Upper lobe of left lung (tissue), 6 donors: ENCODE results near the gene UGGT2. TPM values are rescaled to one million over a fixed set of nuclear protein-coding genes. Genes with fewer than 3 reads are reported as not detected.
A peak's percentile ranks its signal among the peaks of the same experiment; 100 is the strongest.
"Not testable (repeated sequence)": the region's sequence is repeated elsewhere in the genome, so short reads cannot be mapped to it uniquely, and the experiment has no call there.

ENCODE experiments used
- ATAC-seq, 2 donors: fragments of 200-7000 bp; cut with Tn5 transposase; one replicate each; pipeline ENCODE4 v1.9.1; 2022; ENCODE audit warnings: mild to moderate bottlenecking in 2 of 2, moderate library complexity in 2 of 2; ENCODE audit not compliant: low FRiP score in 2 of 2
- DNase-seq, 2 donors: peaks; one replicate each; pipeline ENCODE4 v3.0.0-alpha.2; 2019 to 2020
- H3K27ac ChIP-seq, 4 donors: fragments of 200-600 bp; sonication (generic); one replicate each; pipeline ENCODE4 v1.5.1; 2016 to 2019
- H3K27me3 ChIP-seq, 4 donors: fragments of 200-600 bp; sonication (generic); one replicate each; pipeline ENCODE4 v1.5.1; 2017 to 2019
- H3K36me3 ChIP-seq, 4 donors: fragments of 200-600 bp; sonication (generic); one replicate each; pipeline ENCODE4 v1.5.1; 2016 to 2019
- H3K4me1 ChIP-seq, 4 donors: fragments of 200-600 bp; sonication (generic); one replicate each; pipeline ENCODE4 v1.5.1; 2018 to 2019
- H3K4me3 ChIP-seq, 4 donors: fragments of 200-600 bp; sonication (generic); one replicate each; pipeline ENCODE4 v1.5.1; 2017 to 2019; ENCODE audit warnings: mild to moderate bottlenecking in 2 of 4, moderate library complexity in 1 of 4
- H3K9me3 ChIP-seq, 4 donors: fragments of 200-600 bp; sonication (generic); one replicate each; pipeline ENCODE4 v1.5.1; 2018 to 2019
- EP300 ChIP-seq, 4 donors: sonication (generic); formaldehyde crosslinking; IDR thresholded peaks; one replicate each; pipeline ENCODE4 v1.5.1; 2017; ENCODE audit warnings: antibody characterized with exemption in 4 of 4, control low read depth in 2 of 4
- POLR2A ChIP-seq, 4 donors: fragments of 450-650 bp; IDR thresholded peaks; one replicate each; pipeline ENCODE4 v1.5.1; 2016 to 2017; ENCODE audit warnings: antibody characterized with exemption in 4 of 4, mild to moderate bottlenecking in 2 of 4
- POLR2AphosphoS5 ChIP-seq, 2 donors: sonication (generic); formaldehyde crosslinking; IDR thresholded peaks; one replicate each; pipeline ENCODE4 v1.5.1; 2017; ENCODE audit warnings: antibody characterized with exemption in 2 of 2
- WGBS, 2 donors: methylation state at CpG; one replicate each; pipeline ENCODE4 v1.1.5; 2017 to 2018; 5-methylcytosine and 5-hydroxymethylcytosine counted together
- total RNA-seq, 6 donors: library from RNA; depleted of rRNA in 4 of 6; stranded (reverse); fragments of >200 nt in 4 of 6; gene quantifications; one replicate each; pipeline versions ENCODE4 v1.1.0 to v1.2.1, GENCODE V29; 2016 to 2021
- TF ChIP-seq, protein P1 (sequence below), 6 experiments: fragments of 450-650 bp in 4 of 6; fragments of 200-600 bp in 2 of 6; sonication (generic) in 2 of 6; IDR thresholded peaks; one replicate each; pipeline ENCODE4 v1.5.1; 2016 to 2019; ENCODE audit warnings: antibody characterized with exemption in 6 of 6
- donor health status: DM: no; HTN: no; CAD: no; lungs with moderate emphysema.
- donor health status: DM: no; HTN: yes; CAD: no; lungs with severe emphysema.

UGGT2 gene
- total RNA-seq, 6 donors from 2014 or later, result 13.0 to 44.8 (median 18.5) TPM

DNA sequence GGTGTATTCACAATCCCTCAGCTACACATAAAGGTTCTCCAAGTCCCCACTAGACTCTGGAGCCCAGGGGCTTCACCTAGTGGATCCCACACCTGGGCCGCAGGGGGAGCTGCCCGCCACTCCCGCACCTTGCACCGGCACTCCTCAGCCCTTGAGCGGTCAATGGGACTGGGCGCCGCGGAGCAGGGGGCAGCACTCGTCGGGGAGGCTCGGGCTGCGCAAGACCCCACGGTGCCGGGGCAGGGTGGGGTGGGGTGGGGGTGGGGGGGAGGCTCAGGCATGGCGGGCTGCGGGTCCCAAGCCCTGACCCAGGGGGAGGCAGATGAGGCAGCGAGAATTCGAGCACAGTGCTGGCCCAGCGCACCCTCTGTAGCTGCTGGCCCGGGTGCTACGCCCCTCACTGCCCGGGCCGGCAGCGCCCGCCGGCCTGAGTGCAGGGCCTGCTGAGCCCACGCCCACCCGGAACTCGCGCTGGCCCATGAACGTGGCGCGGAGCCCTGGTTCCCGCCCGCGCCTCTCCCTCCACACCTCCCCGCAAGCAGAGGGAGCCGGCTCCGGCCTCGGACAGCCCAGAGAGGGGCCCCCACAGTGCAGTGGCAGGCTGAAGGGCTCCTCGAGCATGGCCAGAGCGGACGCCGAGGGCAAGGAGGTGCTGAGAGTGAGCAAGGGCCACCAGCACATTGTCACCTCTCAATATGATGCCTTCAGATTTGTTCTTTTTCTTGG lies 121.7 kb downstream of the UGGT2 start:
- Histone ChIP-seq H3K9me3 (peaks cover 0 to 33% (median 16%) of the 10 kb centered on the region in 4 donors), H3K27ac (no peak overlapping the region), H3K4me1 (no peaks in the 10 kb centered on the region), H3K4me3 (no peak overlapping the region), H3K36me3 (peaks cover 0 to 26% (median 7%) of the 10 kb centered on the region in 4 donors), H3K27me3 (no peaks in the 10 kb centered on the region)
- peak in 1 of 2 donors; percentile 72 for DNase-seq
- WGBS, 2 donors, result 96 to 100% methylated on average over 5 to 38 of the region's 44 CpGs
- TF ChIP-seq POLR2A (IDR thresholded peaks at IDR 0.05) (no peak), EP300 (IDR thresholded peaks at IDR 0.05) (no peak), POLR2AphosphoS5 (IDR thresholded peaks at IDR 0.05) (no peak)
- TF ChIP-seq, protein P1, sequence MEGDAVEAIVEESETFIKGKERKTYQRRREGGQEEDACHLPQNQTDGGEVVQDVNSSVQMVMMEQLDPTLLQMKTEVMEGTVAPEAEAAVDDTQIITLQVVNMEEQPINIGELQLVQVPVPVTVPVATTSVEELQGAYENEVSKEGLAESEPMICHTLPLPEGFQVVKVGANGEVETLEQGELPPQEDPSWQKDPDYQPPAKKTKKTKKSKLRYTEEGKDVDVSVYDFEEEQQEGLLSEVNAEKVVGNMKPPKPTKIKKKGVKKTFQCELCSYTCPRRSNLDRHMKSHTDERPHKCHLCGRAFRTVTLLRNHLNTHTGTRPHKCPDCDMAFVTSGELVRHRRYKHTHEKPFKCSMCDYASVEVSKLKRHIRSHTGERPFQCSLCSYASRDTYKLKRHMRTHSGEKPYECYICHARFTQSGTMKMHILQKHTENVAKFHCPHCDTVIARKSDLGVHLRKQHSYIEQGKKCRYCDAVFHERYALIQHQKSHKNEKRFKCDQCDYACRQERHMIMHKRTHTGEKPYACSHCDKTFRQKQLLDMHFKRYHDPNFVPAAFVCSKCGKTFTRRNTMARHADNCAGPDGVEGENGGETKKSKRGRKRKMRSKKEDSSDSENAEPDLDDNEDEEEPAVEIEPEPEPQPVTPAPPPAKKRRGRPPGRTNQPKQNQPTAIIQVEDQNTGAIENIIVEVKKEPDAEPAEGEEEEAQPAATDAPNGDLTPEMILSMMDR (IDR thresholded peaks at IDR 0.05), result no peak
- no peak for ATAC-seq

- ATAC-seq (no peak), DNase-seq (no peak)
- H3K4me1 ChIP-seq, result no peaks in the 10 kb centered on the region
- peaks cover 0 to 27% (median 13%) of the 10 kb centered on the region in 4 donors for H3K9me3 ChIP-seq
- 95 to 97% methylated on average over 3 of the region's 3 CpGs for WGBS, 2 donors
- H3K27me3 ChIP-seq, result no peaks in the 10 kb centered on the region
- no peak overlapping the region for H3K4me3 ChIP-seq
- H3K27ac ChIP-seq, result no peak overlapping the region
- no peak for TF ChIP-seq POLR2A (IDR thresholded peaks at IDR 0.05)
- TF ChIP-seq, protein P1 (IDR thresholded peaks at IDR 0.05), result no peak
- TF ChIP-seq EP300 (IDR thresholded peaks at IDR 0.05), result no peak
- no peak for TF ChIP-seq POLR2AphosphoS5 (IDR thresholded peaks at IDR 0.05)
- peaks cover 0 to 6% (median 1%) of the 10 kb centered on the region in 4 donors for H3K36me3 ChIP-seq
Measured at GRCh38 chr13:95929430-95929829, 123.8 kb downstream of the UGGT2 start.

DNA sequence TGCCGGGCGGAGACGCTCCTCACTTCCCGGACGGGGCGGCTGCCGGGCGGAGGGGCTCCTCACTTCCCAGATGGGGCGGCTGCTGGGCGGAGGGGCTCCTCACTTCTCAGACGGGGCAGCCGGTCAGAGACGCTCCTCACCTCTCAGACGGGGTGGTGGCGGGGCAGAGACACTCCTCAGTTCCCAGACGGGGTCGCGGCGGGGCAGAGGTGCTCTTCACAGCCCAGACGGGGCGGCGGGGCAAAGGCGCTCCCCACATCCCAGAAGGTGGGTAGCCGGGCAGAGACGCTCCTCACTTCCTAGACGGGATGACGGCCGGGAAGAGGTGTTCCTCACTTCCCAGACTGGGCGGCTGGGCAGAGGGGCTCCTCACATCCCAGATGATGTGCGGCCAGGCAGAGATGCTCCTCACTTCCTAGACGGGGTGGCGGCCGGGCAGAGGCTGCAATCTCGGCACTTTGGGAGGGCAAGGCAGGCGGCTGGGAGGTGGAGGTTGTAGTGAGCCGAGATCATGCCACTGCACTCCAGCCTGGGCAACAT lies 124.8 kb downstream of the UGGT2 start:
- H3K9me3 ChIP-seq, result peaks cover 0 to 27% (median 13%) of the 10 kb centered on the region in 4 donors
- not testable (repeated sequence) for H3K4me1 ChIP-seq, H3K27me3 ChIP-seq, H3K36me3 ChIP-seq, H3K4me3 ChIP-seq, H3K27ac ChIP-seq, ATAC-seq
- 95 to 97% methylated on average over 13 to 28 of the region's 36 CpGs for WGBS, 2 donors
- DNase-seq, result peak in 1 of 2 donors; percentile 71

DNA sequence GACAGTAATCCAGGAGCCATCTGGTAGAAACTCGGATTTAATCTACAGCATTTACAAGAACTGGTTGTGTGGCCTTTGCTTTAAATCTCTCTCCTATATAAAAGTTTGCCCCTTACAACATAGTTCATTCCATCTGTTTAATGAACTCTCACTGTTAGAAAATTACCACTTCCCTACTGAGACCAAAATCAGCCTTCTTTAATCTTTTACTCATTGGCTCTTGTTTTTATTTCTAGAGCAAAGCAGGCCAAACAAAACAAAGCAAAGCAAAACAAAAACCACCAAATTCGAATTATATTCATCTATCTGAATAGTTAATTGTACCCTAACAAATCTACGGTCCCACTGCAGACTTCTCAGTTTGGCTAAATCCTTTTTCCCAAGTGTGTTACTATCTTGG lies 127.0 kb downstream of the UGGT2 start:
- Histone ChIP-seq H3K4me1 (no peaks in the 10 kb centered on the region), H3K27ac (no peak overlapping the region), H3K4me3 (no peak overlapping the region), H3K27me3 (no peaks in the 10 kb centered on the region), H3K9me3 (peaks cover 0 to 22% (median 13%) of the 10 kb centered on the region in 4 donors), H3K36me3 (peaks cover 0 to 2% (median 0%) of the 10 kb centered on the region in 4 donors)
- TF ChIP-seq EP300 (IDR thresholded peaks at IDR 0.05) (no peak), POLR2AphosphoS5 (IDR thresholded peaks at IDR 0.05) (no peak), POLR2A (IDR thresholded peaks at IDR 0.05) (no peak)
- TF ChIP-seq, protein P1 (IDR thresholded peaks at IDR 0.05), result no peak
- 76 to 87% methylated on average over 3 of the region's 3 CpGs for WGBS, 2 donors
- DNase-seq (no peak), ATAC-seq (no peak)

- Histone ChIP-seq H3K27ac (no peak overlapping the region), H3K9me3 (peaks cover 0 to 12% (median 8%) of the 10 kb centered on the region in 4 donors), H3K36me3 (no peaks in the 10 kb centered on the region), H3K4me3 (no peak overlapping the region), H3K27me3 (no peaks in the 10 kb centered on the region), H3K4me1 (no peaks in the 10 kb centered on the region)
- TF ChIP-seq EP300 (IDR thresholded peaks at IDR 0.05) (no peak), POLR2AphosphoS5 (IDR thresholded peaks at IDR 0.05) (no peak), POLR2A (IDR thresholded peaks at IDR 0.05) (no peak)
- TF ChIP-seq, protein P1 (IDR thresholded peaks at IDR 0.05), result no peak
- ATAC-seq (no peak), DNase-seq (no peak)
- 74 to 75% methylated on average over 5 of the region's 5 CpGs for WGBS, 2 donors
Measured at GRCh38 chr13:95924389-95924994, 128.7 kb downstream of the UGGT2 start.
